NCI-H526 (cell line): ENCODE measurements around the gene SLC35A4.
"Not testable (repeated sequence)": the region's sequence is repeated elsewhere in the genome, so short reads cannot be mapped to it uniquely, and the experiment has no call there.

ENCODE experiments used
- DNase-seq, 2 experiments: peaks; one replicate each; lab custom pipeline; 2025; lab: John Stamatoyannopoulos, UW

SLC35A4 gene

GRCh38 chr5:140557965-140558364 lies 6.7 kb upstream of the SLC35A4 start:
- DNase-seq, result no peak

GRCh38 chr5:140558542-140558941 lies 6.1 kb upstream of the SLC35A4 start:
- DNase-seq, result no peak

GRCh38 chr5:140560227-140560626 lies 4.4 kb upstream of the SLC35A4 start:
- DNase-seq, result no peak

- DNase-seq, result no peak
Measured at GRCh38 chr5:140561753-140562523, 2.7 kb upstream of the SLC35A4 start.

GRCh38 chr5:140563596-140563995 lies 1.0 kb upstream of the SLC35A4 start:
- DNase-seq, result peak in 1 of 2 experiments; percentile 26

- DNase-seq, result no peak
Measured at GRCh38 chr5:140565024-140565779, 574 bp downstream of the SLC35A4 start.

GRCh38 chr5:140565780-140566095 lies 1.1 kb downstream of the SLC35A4 start:
- no peak for DNase-seq

- no peak for DNase-seq
Measured at GRCh38 chr5:140566665-140567064, 2.0 kb downstream of the SLC35A4 start.

- DNase-seq, result no peak
Measured at GRCh38 chr5:140567136-140567818, 2.6 kb downstream of the SLC35A4 start.

GRCh38 chr5:140567871-140568270 lies 3.2 kb downstream of the SLC35A4 start:
- no peak for DNase-seq

- no peak for DNase-seq
Measured at GRCh38 chr5:140568443-140569063, 3.9 kb downstream of the SLC35A4 start.

GRCh38 chr5:140569197-140569596 lies 4.6 kb downstream of the SLC35A4 start:
- DNase-seq, result no peak

- no peak for DNase-seq
Measured at GRCh38 chr5:140570058-140570457, 5.4 kb downstream of the SLC35A4 start.

- DNase-seq, result no peak
Measured at GRCh38 chr5:140570488-140570887, 5.9 kb downstream of the SLC35A4 start.

- no peak for DNase-seq
Measured at GRCh38 chr5:140571105-140571504, 6.5 kb downstream of the SLC35A4 start.

- DNase-seq, result no peak
Measured at GRCh38 chr5:140573683-140574082, 9.1 kb downstream of the SLC35A4 start.

GRCh38 chr5:140574165-140574564 lies 9.5 kb downstream of the SLC35A4 start:
- DNase-seq, result no peak

- peak; percentile 10 to 59 for DNase-seq
Measured at GRCh38 chr5:140575309-140575708, 10.7 kb downstream of the SLC35A4 start.

- no peak for DNase-seq
Measured at GRCh38 chr5:140576776-140577201, 12.2 kb downstream of the SLC35A4 start.

GRCh38 chr5:140579188-140579747 lies 14.6 kb downstream of the SLC35A4 start:
- DNase-seq, result not testable (repeated sequence)

- DNase-seq, result no peak
Measured at GRCh38 chr5:140587495-140587894, 22.9 kb downstream of the SLC35A4 start.
